B cell (primary cell): ENCODE data around the gene NBEA. TPM values are rescaled to one million over a fixed set of nuclear protein-coding genes. Genes with fewer than 3 reads are reported as not detected.

ENCODE experiments used
- ATAC-seq: fragments of 200-7000 bp; cut with Tn5 transposase; one replicate; pipeline ENCODE4 v1.10.0; 2021; ENCODE audit warnings: low read depth, mild to moderate bottlenecking, moderate number of reproducible peaks, moderate library complexity
- CTCF ChIA-PET: fragments of 350-600 bp; sonication (Branson Sonifier 250); formaldehyde crosslinking; loops from one replicate; lab custom pipeline; 2021; ENCODE audit warnings: antibody characterized with exemption, inconsistent platforms; lab: Charles Lee
- POLR2A ChIA-PET: fragments of 350-600 bp; sonication (Branson Sonifier 250); formaldehyde crosslinking; loops from one replicate; lab custom pipeline; 2021; ENCODE audit warnings: antibody characterized with exemption; lab: Charles Lee
- DNase-seq: peaks from one replicate; pipeline ENCODE4 v3.0.0; 2013
- H2AFZ ChIP-seq: 2 replicates; pipeline ENCODE4 v1.6.1; 2012; ENCODE audit warnings: mild to moderate bottlenecking, low read depth, low read length; ENCODE audit not compliant: insufficient read depth, poor library complexity, severe bottlenecking
- H3K27ac ChIP-seq, 2 donors: 1 replicate in 1 of 2; 2 replicates in 1 of 2; pipeline ENCODE4 v1.5.1; 2012 to 2013; ENCODE audit warnings: low read length in 2 of 2, mild to moderate bottlenecking in 2 of 2, moderate library complexity in 1 of 2
- H3K27me3 ChIP-seq, 4 experiments: fragments of 200-600 bp in 1 of 4; sonication (generic) in 1 of 4; replicated peaks in 1 of 4; 1 replicate in 2 of 4; 2 replicates in 2 of 4; pipeline versions ENCODE4 v1.6.1 to v1.7.0; 2013 to 2016; ENCODE audit warnings: low read length in 3 of 4, mild to moderate bottlenecking in 2 of 4, mixed read lengths in 1 of 4, moderate library complexity in 1 of 4; ENCODE audit not compliant: insufficient read depth in 4 of 4, control insufficient read depth in 3 of 4; ENCODE audit errors: control extremely low read depth in 1 of 4
- H3K36me3 ChIP-seq, 2 experiments: replicated peaks in 1 of 2; 1 replicate in 1 of 2; 2 replicates in 1 of 2; pipeline versions ENCODE4 v1.6.1 to v1.7.1; 2013; ENCODE audit warnings: low read length in 1 of 2; ENCODE audit not compliant: insufficient read depth in 2 of 2, control insufficient read depth in 1 of 2; ENCODE audit errors: control extremely low read depth in 1 of 2, extremely low read depth in 1 of 2
- H3K4me1 ChIP-seq, 2 donors: fragments of 200-600 bp in 1 of 2; sonication (generic) in 1 of 2; 1 replicate in 1 of 2; 2 replicates in 1 of 2; pipeline versions ENCODE4 v1.5.1 to v1.6.1; 2013 to 2017; ENCODE audit warnings: low read length in 2 of 2; ENCODE audit not compliant: control insufficient read depth in 2 of 2, insufficient read depth in 2 of 2
- H3K4me2 ChIP-seq: replicated peaks from 2 replicates; pipeline ENCODE3; 2012; ENCODE audit warnings: mild to moderate bottlenecking, low read depth, low read length; ENCODE audit not compliant: poor library complexity, severe bottlenecking
- H3K4me3 ChIP-seq, 5 experiments: fragments of 200-600 bp in 1 of 5; sonication (generic) in 1 of 5; 1 replicate in 3 of 5; 2 replicates in 2 of 5; pipeline versions ENCODE4 v1.5.1 to v1.7.0; 2011 to 2016; ENCODE audit warnings: low read length in 4 of 5, mild to moderate bottlenecking in 4 of 5, low read depth in 2 of 5, control low read depth in 1 of 5, moderate library complexity in 1 of 5; ENCODE audit not compliant: insufficient read depth in 1 of 5; ENCODE audit errors: control extremely low read depth in 1 of 5, extremely low read depth in 1 of 5
- H3K79me2 ChIP-seq: fragments of 200-600 bp; sonication (generic); one replicate; pipeline ENCODE4 v1.6.0; 2016; ENCODE audit warnings: low read length; ENCODE audit not compliant: control insufficient read depth, insufficient read depth
- H3K9ac ChIP-seq: fragments of 200-600 bp; sonication (generic); 2 replicates; pipeline ENCODE4 v1.6.1; 2017; ENCODE audit warnings: mild to moderate bottlenecking, low read length, moderate library complexity
- H3K9me3 ChIP-seq, 3 donors: one replicate each; pipeline versions ENCODE4 v1.6.1 to v1.7.1; 2013; ENCODE audit warnings: low read length in 2 of 3; ENCODE audit not compliant: control insufficient read depth in 2 of 3, insufficient read depth in 1 of 3; ENCODE audit errors: control extremely low read depth in 1 of 3
- H4K20me1 ChIP-seq: 2 replicates; pipeline ENCODE4 v1.6.0; 2012; ENCODE audit warnings: mild to moderate bottlenecking, low read length; ENCODE audit not compliant: insufficient read depth, control insufficient read depth, poor library complexity, severe bottlenecking
- H3K27ac Mint-ChIP-seq: one replicate; pipeline ENCODE4 v1.8.0; 2021; ENCODE audit warnings: mixed read lengths
- H3K27me3 Mint-ChIP-seq: one replicate; pipeline ENCODE4 v1.8.0; 2021; ENCODE audit warnings: mixed read lengths
- H3K4me1 Mint-ChIP-seq: one replicate; pipeline ENCODE4 v1.8.0; 2021; ENCODE audit warnings: mixed read lengths
- H3K4me3 Mint-ChIP-seq: one replicate; pipeline ENCODE4 v1.8.0; 2021; ENCODE audit warnings: mixed read lengths
- H3K9me3 Mint-ChIP-seq: one replicate; pipeline ENCODE4 v1.8.0; 2022; ENCODE audit warnings: mixed read lengths; ENCODE audit not compliant: insufficient read depth
- CTCF ChIP-seq: fragments of 200-600 bp; IDR thresholded peaks from one replicate; pipeline ENCODE4 v1.8.0; 2022; ENCODE audit warnings: antibody characterized with exemption, mild to moderate bottlenecking
- EZH2 ChIP-seq: IDR thresholded peaks from 2 replicates; pipeline ENCODE4 v1.6.1; 2012; ENCODE audit warnings: borderline replicate concordance, low read depth, mild to moderate bottlenecking, moderate library complexity, low read length; ENCODE audit not compliant: insufficient read depth, poor library complexity, severe bottlenecking
- WGBS: methylation state at CpG from one replicate; pipeline ENCODE4 v1.1.5; 2013; ENCODE audit warnings: missing lambda C conversion rate; ENCODE audit not compliant: insufficient coverage; 5-methylcytosine and 5-hydroxymethylcytosine counted together
- intact Hi-C: fragments of 100-400 bp; cut with micrococcal nuclease; formaldehyde crosslinking; loops from one replicate; pipeline ENCODE4 v1.10.0; 2022
- polyA plus RNA-seq: library from polyadenylated mRNA; depleted of rRNA; stranded (reverse); fragments of >200 nt; gene quantifications from 2 replicates; pipeline ENCODE4 v1.2.3, GENCODE V29; 2012
- total RNA-seq, 2 donors: library from RNA; stranded (reverse); fragments of 120-200 nt in 1 of 2; gene quantifications; 1 replicate in 1 of 2; 2 replicates in 1 of 2; pipeline versions ENCODE4 v1.2.3 to v1.2.4, GENCODE V29; 2013 to 2022

The NBEA gene
- total and polyA plus RNA-seq, 2 donors (not counting 1 experiment from before 2014, with no cell fraction given): 1.5 to 10.7 TPM

DNA sequence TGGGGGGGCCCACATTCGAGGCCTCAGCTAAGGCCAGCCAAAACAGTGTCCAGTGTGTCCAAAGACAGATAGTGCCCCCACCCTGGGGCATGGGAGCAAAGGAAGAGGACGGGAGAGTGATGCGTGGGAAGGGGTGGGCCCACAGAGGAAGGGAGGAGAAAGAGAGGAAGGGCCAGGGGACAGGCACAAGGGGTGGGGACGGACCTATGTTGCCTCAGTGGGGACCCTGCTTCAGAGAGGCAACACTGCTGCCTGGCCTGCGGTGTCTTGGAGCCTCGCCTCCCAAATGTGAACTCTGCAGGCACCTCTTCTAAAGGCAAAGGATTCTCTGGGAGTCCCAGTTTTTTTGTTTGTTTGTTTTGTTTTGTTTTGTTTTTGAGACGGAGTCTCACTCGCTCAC, 764.7 kb downstream of the NBEA start:
- H3K27ac ChIP-seq: no peak overlapping the region
- no peak overlapping the region for H2AFZ ChIP-seq
- Mint-ChIP-seq H3K4me3 (no peak overlapping the region), H3K4me1 (no peaks in the 10 kb centered on the region), H3K27me3 (no peaks in the 10 kb centered on the region), H3K9me3 (peaks cover 4% of the 10 kb centered on the region), H3K27ac (no peak overlapping the region)
- no peaks in the 10 kb centered on the region for H3K4me1 ChIP-seq
- peaks cover 0 to 3% (median 0%) of the 10 kb centered on the region in 3 donors for H3K9me3 ChIP-seq
- no peak overlapping the region for H3K9ac ChIP-seq
- no peak overlapping the region for H3K4me3 ChIP-seq
- H4K20me1 ChIP-seq: no peaks in the 10 kb centered on the region
- ChIA-PET CTCF (no interaction called here), POLR2A (no interaction called here)
- DNase-seq (no peak), ATAC-seq (no peak)
- 89% methylated on average over 5 of the region's 8 CpGs for WGBS
- H3K36me3 ChIP-seq: no peaks in the 10 kb centered on the region
- intact Hi-C loops: no loop called here
- H3K4me2 ChIP-seq: no peak overlapping the region
- H3K27me3 ChIP-seq: no peaks in the 10 kb centered on the region
- no peaks in the 10 kb centered on the region for H3K79me2 ChIP-seq
- TF ChIP-seq EZH2: no peak
- TF ChIP-seq CTCF: no peak

DNA sequence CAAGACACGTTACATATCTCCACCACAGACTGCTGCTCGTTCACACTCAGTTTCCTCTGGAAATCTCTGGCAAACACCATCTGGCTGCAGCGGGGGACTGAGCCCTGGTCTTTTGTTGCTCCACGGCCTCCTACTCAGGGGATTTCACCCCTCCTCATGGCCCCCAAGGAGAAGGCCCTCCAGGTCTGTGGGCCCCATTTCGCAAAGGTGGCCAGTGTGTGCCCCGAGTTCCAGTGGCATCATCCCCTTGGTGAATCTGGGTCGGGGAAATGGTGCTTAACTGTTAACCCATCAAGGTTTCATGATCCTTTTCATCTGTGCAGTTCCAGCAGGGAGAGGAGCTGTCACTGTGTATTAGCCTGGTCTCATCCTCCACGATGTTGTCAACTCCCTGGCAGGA, 769.8 kb downstream of the NBEA start:
- POLR2A ChIA-PET: no interaction called here
- Histone ChIP-seq H3K4me3 (no peak overlapping the region), H3K4me2 (no peak overlapping the region), H4K20me1 (no peaks in the 10 kb centered on the region), H3K36me3 (no peaks in the 10 kb centered on the region), H3K4me1 (no peaks in the 10 kb centered on the region), H3K27ac (no peak overlapping the region), H3K9me3 (no peaks in the 10 kb centered on the region), H3K79me2 (no peaks in the 10 kb centered on the region), H2AFZ (no peak overlapping the region), H3K9ac (no peak overlapping the region), H3K27me3 (no peaks in the 10 kb centered on the region)
- CTCF ChIA-PET: no interaction called here
- Mint-ChIP-seq H3K27ac (no peak overlapping the region), H3K27me3 (no peaks in the 10 kb centered on the region), H3K4me1 (no peaks in the 10 kb centered on the region), H3K4me3 (no peak overlapping the region), H3K9me3 (no peaks in the 10 kb centered on the region)
- DNase-seq (no peak), ATAC-seq (no peak)
- intact Hi-C loops: no loop called here
- TF ChIP-seq CTCF: no peak
- no peak for TF ChIP-seq EZH2
- 86% methylated on average over 7 of the region's 8 CpGs for WGBS
